Activated CD8-positive, alpha-beta memory T cell treated with anti-CD3 and anti-CD28 coated beads, Interleukin-2, amount 50 U/mL, for 4 hours (primary cell): Measurements from ENCODE around the gene PMM2.
"Not testable (repeated sequence)": the region's sequence is repeated elsewhere in the genome, so short reads cannot be mapped to it uniquely, and the experiment has no call there.

Source experiments
- DNase-seq: peaks from one replicate; pipeline ENCODE4 v3.0.0-alpha.2; 2020

PMM2 gene

GRCh38 chr16:8797364-8798173 lies at the start of gene PMM2, which contains the start of gene TMEM186:
TSS of gene PMM2 (plus strand) at chr16:8797839. CDS start at chr16:8797883, 44 bp downstream.
TSS of gene TMEM186 (minus strand) at chr16:8797639. CDS start at chr16:8797614, 25 bp downstream.
- DNase-seq = peak; percentile 93

GRCh38 chr16:8748944-8749343 lies 48.7 kb upstream of the PMM2 start:
- DNase-seq = not testable (repeated sequence)

- DNase-seq = no peak
Measured at GRCh38 chr16:8751481-8752311, 45.9 kb upstream of the PMM2 start.

- DNase-seq = no peak
Measured at GRCh38 chr16:8752706-8753105, 44.9 kb upstream of the PMM2 start.

- no peak for DNase-seq
Measured at GRCh38 chr16:8753416-8754054, 44.1 kb upstream of the PMM2 start.

GRCh38 chr16:8756755-8757154 lies 40.9 kb upstream of the PMM2 start:
- DNase-seq = no peak

GRCh38 chr16:8758022-8758421 lies 39.6 kb upstream of the PMM2 start:
- DNase-seq = no peak

- no peak for DNase-seq
Measured at GRCh38 chr16:8760021-8760420, 37.6 kb upstream of the PMM2 start.

GRCh38 chr16:8761078-8761477 lies 36.6 kb upstream of the PMM2 start:
- no peak for DNase-seq

- no peak for DNase-seq
Measured at GRCh38 chr16:8762254-8762653, 35.4 kb upstream of the PMM2 start.

GRCh38 chr16:8763083-8763482 lies 34.6 kb upstream of the PMM2 start:
- no peak for DNase-seq

GRCh38 chr16:8763899-8764298 lies 33.7 kb upstream of the PMM2 start:
- DNase-seq = no peak

GRCh38 chr16:8764525-8765250 lies 33.0 kb upstream of the PMM2 start:
- DNase-seq = no peak

GRCh38 chr16:8767176-8767575 lies 30.5 kb upstream of the PMM2 start:
- DNase-seq = no peak

GRCh38 chr16:8768283-8768682 lies 29.4 kb upstream of the PMM2 start:
- DNase-seq = no peak

GRCh38 chr16:8768692-8769091 lies 28.9 kb upstream of the PMM2 start:
- DNase-seq = no peak

GRCh38 chr16:8773537-8773936 lies 24.1 kb upstream of the PMM2 start:
- no peak for DNase-seq

- DNase-seq = no peak
Measured at GRCh38 chr16:8774208-8774607, 23.4 kb upstream of the PMM2 start.

- no peak for DNase-seq
Measured at GRCh38 chr16:8775359-8775758, 22.3 kb upstream of the PMM2 start.

- no peak for DNase-seq
Measured at GRCh38 chr16:8776129-8776584, 21.5 kb upstream of the PMM2 start.

- no peak for DNase-seq
Measured at GRCh38 chr16:8777217-8777616, 20.4 kb upstream of the PMM2 start.

- no peak for DNase-seq
Measured at GRCh38 chr16:8781797-8782196, 15.8 kb upstream of the PMM2 start.

- no peak for DNase-seq
Measured at GRCh38 chr16:8782673-8783072, 15.0 kb upstream of the PMM2 start.
